ENCODE data around the gene CBARP.
A peak's percentile ranks its signal among the peaks of the same experiment; 100 is the strongest.

Gene CBARP

GRCh38 chr19:1226227-1226518 lies 11.6 kb downstream of the CBARP start:
- DNase-seq = no peak

- no peak for DNase-seq
Observed at GRCh38 chr19:1225440-1226226, 12.2 kb downstream of the CBARP start.

- DNase-seq = no peak
Observed at GRCh38 chr19:1224847-1225246, 13.0 kb downstream of the CBARP start.

- DNase-seq = no peak
Observed at GRCh38 chr19:1224047-1224825, 13.6 kb downstream of the CBARP start.

- DNase-seq = peak; percentile 36
Observed at GRCh38 chr19:1223018-1223855, 14.6 kb downstream of the CBARP start.

- no peak for DNase-seq
Observed at GRCh38 chr19:1222394-1222793, 15.4 kb downstream of the CBARP start.

GRCh38 chr19:1221904-1222255 lies 15.9 kb downstream of the CBARP start:
- no peak for DNase-seq

GRCh38 chr19:1220976-1221903 lies 16.6 kb downstream of the CBARP start:
- peak; percentile 30 for DNase-seq

- no peak for DNase-seq
Observed at GRCh38 chr19:1220477-1220930, 17.3 kb downstream of the CBARP start.

- no peak for DNase-seq
Observed at GRCh38 chr19:1219786-1220476, 17.9 kb downstream of the CBARP start.

GRCh38 chr19:1218751-1219567 lies 18.8 kb downstream of the CBARP start:
- no peak for DNase-seq

GRCh38 chr19:1217366-1217765 lies 20.4 kb downstream of the CBARP start:
- DNase-seq = no peak

GRCh38 chr19:1216756-1217155 lies 21.0 kb downstream of the CBARP start:
- no peak for DNase-seq

- no peak for DNase-seq
Observed at GRCh38 chr19:1214862-1215731, 22.7 kb downstream of the CBARP start.

GRCh38 chr19:1214299-1214861 lies 23.4 kb downstream of the CBARP start:
- no peak for DNase-seq

- DNase-seq = peak; percentile 29
Observed at GRCh38 chr19:1213391-1214286, 24.2 kb downstream of the CBARP start.

GRCh38 chr19:1211494-1212234 lies 26.1 kb downstream of the CBARP start:
- DNase-seq = peak; percentile 21

- no peak for DNase-seq
Observed at GRCh38 chr19:1210227-1210538, 27.6 kb downstream of the CBARP start.
